Stimulated activated CD4-positive, alpha-beta T cell treated with anti-CD3 and anti-CD28 coated beads, Interleukin-2, amount 100 ng/mL, for 24 hours (primary cell): ENCODE measurements around the gene TAPBPL.
"Not testable (repeated sequence)": the region's sequence is repeated elsewhere in the genome, so short reads cannot be mapped to it uniquely, and the experiment has no call there.

Experiments
- DNase-seq, 2 donors: peaks; one replicate each; pipeline ENCODE4 v3.0.0-alpha.2; 2020

The TAPBPL gene

DNA sequence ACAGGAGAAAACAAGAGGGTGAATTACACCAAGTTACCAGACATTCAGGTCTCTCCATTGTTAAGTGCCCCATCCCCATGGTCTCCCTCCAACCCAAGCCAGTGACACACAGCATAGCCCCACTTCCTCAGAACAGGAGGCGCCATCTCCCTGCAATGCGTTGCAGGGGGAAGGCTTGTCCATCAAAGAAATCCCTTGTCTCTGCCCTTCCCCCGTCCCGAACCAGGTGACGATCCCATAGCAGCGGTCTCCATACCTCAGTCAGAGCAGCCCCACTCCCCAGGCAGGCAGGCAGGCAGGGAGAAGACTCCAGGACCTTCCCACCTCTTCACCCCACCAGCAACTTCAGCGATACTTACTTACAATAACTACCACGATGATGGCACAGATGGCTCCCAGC, 12.7 kb downstream of the TAPBPL start:
- DNase-seq, result no peak

DNA sequence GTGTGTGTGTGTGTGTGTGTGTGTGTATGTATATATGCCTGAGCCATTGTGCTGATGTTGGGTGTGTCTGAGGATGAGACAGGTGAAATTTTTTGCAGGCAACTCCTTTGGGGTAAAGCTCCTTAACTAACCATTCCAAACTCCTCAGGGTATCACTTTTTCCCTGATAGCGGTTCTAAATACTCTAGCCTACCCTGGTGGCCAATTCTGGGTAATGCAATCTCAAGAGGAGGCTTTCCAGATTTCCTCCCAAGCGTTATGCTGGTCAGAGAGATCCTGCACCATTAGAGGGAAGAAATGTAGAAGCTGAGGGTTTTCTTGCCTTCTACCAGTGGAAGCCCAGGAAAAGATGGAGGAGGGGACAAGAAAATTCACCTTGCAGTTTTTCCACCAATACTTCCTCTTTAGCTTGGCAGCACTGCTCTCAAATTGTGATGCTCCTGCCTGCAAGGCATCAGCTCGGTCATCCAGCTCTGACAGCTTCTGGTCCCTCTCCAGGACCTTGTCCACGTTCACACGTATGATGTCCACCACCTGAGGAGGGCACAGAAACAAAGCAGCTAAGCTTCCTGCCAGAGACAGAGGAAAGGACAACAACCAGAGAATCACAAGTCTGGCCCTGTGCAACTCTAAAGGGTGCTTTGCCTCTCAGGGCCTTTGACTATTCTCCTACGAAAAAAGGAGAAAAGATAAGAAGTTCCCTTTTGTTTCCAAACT, 13.8 kb downstream of the TAPBPL start:
- peak in 1 of 2 donors; percentile 59 for DNase-seq

DNA sequence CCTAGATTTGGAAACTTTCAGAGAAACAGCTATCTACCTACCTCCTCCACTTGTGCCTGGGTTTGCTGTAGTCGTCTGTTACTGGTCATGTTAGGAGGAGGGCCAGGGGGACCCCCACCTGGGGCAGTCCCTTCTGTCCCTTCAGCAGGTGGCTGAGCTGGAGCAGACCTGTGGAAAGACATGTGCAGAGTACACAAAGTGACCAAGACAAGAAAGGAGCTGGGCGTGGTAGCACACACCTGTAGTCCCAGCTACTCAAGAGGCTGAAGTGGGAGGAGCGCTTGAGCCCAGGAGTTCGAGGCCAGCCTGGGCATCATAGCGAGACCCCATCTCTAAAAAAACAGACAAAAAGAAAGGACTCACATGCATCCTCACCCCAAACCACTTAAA, 14.3 kb downstream of the TAPBPL start:
- no peak for DNase-seq

DNA sequence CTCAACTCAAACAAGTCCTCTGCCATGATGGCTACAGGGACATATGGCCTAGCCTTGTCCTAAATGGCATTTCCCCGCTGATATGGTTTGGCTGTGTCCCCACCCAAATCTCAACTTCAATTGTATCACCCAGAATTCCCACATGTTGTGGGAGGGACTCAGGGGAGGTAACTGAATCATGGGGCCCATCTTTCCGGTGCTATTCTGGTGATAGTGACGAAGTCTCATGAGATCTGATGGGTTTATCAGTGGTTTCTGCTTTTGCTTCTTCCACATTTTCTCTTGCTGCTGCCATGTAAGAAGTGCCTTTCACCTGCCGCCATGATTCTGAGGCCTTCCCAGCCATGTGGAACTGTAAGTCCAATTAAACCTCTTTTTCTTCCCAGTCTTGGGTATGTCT, 14.9 kb downstream of the TAPBPL start:
- DNase-seq, result not testable (repeated sequence)

DNA sequence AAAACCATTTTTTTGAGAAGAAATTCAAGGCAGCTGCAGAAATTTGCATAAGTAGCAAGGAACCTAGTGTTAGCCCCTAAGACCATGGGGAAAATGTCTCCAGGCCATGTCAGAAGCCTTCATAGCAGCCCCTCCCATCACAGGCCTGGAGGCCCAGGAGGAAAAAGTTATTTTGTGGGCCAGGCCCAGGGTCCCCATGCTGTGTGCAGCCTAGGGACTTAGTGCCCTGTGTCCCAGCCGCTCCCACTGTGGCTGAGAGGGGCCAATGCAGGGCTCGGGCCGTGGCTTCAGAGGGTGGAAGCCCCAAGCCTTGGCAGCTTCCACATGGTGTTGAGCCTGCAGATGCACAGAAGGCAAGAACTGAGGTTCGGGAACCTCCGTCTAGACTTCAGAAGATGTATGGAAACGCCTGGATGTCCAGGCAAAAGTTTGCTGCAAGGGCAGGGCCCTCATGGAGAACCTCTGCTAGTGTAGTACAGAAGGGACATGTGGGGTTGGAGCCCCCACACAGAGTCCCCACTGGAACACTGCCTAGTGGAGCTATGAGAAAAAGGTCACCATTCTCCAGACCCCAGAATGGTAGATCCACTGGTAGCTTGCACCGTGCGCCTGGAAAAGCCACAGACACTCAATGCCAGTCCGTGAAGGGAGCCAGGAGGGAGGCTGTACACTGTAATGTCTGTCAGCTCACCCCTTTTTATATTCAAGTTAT, 15.9 kb downstream of the TAPBPL start:
- DNase-seq, result not testable (repeated sequence)

DNA sequence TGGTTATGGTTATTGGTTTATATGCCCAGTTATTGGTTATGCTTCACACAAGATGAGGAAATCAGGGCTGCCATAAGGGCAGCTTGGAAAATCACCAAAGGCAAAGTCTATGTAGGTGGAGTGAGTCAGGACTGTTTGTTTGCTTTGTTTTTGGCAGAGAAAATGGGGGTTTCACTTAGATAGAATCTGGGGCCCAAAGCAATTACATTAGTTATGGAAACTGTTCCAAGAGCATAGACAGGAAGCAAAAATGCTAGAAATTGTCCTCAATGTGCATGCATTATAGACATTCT, 16.4 kb downstream of the TAPBPL start:
- no peak for DNase-seq

DNA sequence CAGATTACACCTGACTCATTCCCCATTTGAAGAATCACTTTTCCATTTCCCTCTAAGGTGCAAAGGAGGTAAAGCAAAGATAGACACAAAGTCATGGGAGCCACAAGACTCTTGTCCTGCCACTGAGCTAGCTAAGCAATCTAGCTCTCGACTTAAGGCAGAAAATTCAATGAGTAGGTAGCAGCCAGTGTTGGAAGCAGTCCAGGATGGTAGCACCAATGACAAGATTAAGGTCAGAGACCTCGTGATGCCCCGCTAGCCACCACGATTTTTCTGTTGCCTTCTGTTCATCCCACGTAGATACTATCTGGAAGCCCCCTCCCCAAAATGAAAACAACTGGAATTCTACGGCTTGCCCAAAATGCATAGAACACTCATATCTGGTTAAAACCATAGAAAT, 17.2 kb downstream of the TAPBPL start:
- DNase-seq, result no peak

DNA sequence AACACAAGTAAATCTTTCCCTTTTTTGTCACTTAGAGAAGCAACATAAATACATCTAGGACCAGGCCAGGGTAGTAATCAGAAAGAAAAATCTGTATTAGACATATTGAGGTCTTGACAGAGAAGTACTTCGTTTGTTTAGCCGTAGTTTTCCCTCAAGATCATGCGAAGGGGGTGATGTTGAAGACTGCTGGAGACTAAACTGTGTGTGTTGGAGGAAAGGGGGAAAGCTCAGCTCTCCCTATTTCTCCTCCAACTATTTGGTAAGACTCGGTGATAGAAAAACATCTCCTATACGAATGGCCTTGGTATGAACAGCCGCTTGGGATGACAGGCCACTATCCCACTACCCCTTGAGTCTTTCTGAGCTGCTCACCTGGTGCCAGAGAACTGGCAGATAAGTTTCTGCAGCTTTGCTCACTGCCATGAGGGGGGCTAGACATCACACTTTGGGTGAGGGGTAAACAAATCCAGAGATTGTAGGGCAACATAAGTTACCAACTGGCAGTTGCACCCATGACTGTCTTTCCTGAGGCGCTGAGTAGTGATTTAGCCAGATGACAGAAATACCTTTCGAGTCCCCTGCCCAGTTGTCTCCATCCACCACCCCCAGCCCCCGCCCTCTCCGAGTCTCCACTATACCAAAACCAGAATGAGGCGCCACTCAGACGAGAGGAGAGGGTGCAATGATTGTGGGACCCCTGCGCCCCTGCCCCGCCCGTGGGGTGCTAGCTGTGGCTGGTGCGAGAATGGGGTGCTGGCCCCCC, 17.9 kb downstream of the TAPBPL start:
- no peak for DNase-seq

DNA sequence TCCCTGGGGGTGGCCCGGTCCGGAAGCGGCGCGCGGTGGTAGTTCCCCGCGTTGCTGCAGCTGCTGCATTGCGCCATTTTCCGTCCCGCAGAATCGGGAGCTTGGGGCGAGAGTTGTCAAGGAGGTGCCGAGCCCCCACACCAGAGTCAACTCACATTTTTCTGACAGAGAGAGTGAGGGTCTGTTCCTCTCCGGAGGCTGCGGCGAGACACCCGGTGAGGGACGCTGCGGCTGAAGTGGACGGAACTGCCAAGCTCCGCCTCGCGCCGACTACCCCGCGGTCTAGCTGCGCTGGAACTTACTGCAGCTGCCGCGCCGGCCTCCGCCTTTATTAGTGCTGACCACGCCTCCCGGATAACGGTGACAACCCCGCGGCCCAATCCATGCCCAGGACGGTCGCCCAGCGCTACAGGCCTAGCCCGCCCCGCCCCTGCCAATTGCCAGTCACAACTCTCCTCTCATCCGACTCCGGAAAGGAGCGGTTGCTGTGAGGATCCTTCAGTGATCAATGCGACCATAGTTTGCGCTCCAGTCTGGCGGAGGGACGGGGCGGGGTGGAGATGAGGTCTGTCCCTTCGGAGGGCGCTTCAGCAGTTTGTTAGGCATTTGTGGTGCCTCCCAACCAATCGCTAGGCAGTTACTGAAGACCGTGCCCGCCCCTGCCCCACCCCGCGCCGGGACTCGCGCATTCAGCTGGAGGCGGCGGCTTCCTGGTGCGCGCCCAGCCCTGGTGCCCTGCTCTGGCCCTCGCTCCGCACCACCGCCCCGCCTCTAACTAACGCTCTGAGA, 18.7 kb downstream of the TAPBPL start, which contains the start of gene VAMP1:
VAMP1 (minus strand) TSS at position 303 of the 789 bp plus-strand sequence; CDS start at position 157, 146 bp downstream.
- peak; percentile 98 to 99 for DNase-seq

DNA sequence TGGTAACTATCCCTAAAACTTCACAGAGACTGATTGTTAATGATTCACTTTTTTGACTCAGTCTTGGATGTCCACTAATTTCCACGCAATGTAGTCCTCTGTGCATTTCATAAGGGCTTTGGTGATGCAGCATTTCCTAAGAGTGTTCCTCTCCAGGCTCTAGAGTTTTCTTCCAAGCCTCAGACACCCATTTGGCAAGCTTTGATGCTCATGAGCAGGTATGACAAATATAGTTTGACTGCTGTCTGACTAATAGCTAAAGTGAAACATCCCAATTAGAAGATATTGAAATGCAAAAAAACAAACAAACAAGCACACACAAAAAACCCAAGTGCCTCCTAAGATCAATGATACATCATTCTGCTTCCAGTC, 20.1 kb downstream of the TAPBPL start:
- DNase-seq, result no peak

DNA sequence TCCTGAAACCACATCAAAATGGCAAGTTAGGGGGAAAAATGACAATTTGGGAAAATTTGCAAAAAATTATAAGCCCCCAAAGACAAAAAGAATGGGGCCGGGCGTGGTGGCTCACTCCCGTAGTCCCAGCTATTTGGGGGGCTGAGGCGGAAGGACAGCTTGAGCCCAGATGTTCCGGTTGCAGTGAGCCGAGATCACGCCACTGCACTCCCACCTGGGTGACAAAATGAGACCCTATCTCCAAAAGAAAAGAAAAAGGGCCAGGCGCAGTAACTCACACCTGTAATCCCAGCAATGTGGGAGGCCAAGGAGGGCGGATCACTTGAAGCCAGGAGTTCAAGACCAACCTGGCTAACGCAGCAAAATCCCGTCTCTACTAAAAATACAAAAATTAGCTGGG, 20.6 kb downstream of the TAPBPL start:
- no peak for DNase-seq

DNA sequence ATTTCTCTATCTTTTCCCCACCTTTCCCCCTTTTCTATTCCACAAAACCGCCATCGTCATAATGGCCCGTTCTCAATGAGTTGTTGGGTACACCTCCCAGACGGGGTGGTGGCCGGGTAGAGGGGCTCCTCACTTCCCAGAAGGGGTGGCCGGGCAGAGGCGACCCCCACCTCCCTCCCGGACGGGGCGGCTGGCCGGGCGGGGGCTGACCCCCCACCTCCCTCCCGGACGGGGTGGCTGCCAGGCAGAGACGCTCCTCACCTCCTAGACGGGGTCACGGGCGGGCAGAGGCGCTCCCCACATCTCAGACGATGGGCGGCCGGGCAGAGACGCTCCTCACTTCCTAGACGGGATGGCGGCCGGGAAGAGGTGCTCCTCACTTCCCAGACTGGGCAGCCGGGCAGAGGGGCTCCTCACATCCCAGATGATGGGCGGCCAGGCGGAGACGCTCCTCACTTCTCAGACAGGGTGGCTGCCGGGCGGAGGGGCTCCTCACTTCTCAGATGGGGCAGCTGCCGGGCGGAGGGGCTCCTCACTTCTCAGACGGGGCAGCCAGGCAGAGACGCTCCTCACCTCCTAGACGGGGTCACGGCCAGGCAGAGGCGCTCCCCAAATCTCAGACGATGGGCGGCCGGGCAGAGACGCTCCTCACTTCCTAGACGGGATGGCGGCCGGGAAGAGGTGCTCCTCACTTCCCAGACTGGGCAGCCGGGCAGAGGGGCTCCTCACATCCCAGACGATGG, 23.6 kb downstream of the TAPBPL start:
- not testable (repeated sequence) for DNase-seq

DNA sequence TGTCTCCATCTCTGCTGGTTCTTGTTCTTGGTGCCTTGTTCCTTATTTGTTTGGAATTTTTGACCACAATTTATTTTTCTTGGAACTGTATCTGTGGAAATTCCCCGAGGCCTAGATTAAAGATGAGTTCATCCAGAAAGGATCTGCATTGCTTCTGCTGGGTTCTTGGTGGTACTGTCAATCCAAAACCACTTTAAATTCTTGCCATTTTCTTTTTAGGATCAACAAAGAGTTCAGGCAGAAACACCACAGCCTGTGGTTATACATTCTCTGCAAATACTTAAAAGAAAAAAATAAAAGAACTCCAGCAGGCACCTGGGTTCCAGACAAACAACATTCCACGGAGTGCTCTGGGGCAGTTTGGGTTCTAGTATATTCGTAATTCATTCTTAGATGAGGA, 24.6 kb downstream of the TAPBPL start:
- DNase-seq, result no peak

DNA sequence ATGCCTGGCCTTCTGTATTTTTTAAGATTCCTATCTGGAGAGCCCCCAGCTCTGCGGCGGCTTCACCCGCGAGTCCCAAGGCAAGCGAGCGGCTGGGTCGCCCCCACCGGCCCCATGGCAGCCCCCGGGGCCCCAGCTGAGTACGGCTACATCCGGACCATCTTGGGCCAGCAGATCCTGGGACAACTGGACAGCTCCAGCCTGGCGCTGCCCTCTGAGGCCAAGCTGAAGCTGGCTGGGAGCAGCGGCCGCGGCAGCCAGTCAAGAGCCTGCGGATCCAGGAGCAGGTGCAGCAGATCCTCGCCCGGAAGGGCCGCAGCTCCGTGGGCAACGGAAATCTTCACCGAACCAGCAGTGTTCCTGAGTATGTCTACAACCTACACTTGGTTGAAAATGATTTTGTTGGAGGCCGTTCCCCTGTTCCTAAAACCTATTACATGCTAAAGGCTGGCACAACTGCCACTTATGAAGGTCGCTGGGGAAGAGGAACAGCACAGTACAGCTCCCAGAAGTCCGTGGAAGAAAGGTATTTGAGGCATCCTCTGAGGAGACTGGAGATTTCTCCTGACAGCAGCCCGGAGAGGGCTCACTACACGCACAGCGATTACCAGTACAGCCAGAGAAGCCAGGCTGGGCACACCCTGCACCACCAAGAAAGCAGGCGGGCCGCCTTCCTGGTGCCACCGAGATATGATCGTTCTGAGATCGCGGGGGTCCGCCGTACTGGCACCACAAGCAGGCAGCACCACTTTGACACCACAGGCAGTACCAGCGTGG, 25.9 kb downstream of the TAPBPL start:
- DNase-seq, result not testable (repeated sequence)

DNA sequence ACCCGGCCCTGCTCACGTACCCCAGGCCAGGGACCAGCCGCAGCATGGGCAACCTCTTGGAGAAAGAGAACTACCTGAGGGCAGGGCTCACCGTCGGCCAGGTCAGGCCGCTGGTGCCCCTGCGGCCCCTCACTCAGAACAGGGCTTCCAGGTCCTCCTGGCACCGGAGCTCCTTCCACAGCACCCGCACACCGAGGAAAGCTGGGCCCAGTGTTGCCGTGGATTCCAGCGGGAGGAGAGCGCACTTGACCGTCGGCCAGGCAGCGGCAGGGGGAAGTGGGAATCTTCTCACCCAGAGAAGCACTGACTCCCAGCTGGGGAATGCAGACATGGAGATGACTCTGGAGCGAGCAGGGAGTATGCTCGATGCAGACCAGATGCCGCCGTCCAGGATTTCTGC, 26.6 kb downstream of the TAPBPL start:
- DNase-seq, result no peak

DNA sequence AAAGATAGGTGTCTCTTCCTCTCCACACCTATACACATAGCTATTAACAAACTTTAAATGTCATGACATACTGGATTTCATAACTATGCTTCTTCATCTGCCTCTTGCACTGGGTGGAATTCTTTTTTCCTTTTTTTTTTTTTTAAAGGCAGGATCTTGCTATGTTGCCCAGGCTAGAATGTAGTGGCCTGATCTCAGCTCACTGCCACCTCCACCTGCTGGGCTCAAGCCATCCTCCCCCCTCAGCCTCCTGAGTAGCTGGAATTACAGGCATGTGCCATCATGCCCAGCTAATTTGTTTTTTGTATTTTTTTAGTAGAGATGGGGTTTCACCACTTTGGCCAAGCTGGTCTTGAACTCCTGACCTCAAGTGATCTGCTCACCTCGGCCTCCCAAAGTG, 36.4 kb downstream of the TAPBPL start:
- DNase-seq, result no peak

DNA sequence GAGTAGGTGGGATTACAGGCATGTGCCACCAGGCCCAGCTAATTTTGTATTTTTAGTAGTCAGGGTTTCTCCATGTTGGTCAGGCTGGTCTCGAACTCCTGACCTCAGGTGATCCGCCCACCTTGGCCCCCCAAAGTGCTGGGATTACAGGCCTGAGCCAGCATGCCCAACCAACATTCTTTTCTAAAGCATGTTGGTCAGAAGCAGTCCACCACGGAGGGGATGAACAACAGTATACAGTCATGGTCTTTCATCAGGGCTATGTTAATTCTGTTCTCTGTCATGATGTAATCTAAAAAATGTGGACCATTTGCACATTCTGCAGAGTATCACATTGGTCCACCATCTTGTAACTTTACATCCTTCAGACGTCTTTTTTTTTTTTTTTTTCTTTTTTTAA, 37.6 kb downstream of the TAPBPL start:
- DNase-seq, result no peak

DNA sequence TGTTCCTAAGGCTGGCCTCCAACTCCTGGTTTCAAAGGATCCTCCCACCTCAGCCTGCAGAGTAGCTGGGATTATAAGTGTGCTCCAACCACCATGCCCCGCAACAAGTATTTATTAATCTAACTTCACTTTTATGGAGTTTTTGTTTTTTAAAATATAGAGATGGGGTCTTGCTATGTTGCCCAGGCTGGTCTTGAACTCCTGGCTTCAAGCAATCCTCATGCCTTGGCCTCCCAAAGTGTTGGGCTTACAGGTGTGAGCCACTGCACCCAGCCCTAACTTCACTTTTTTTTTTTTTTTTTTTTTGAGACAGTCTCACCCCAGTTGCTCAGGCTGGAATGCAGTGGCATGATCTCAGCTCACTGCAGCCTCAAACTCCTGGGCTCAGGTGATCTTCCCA, 38.8 kb downstream of the TAPBPL start:
- DNase-seq, result not testable (repeated sequence)

DNA sequence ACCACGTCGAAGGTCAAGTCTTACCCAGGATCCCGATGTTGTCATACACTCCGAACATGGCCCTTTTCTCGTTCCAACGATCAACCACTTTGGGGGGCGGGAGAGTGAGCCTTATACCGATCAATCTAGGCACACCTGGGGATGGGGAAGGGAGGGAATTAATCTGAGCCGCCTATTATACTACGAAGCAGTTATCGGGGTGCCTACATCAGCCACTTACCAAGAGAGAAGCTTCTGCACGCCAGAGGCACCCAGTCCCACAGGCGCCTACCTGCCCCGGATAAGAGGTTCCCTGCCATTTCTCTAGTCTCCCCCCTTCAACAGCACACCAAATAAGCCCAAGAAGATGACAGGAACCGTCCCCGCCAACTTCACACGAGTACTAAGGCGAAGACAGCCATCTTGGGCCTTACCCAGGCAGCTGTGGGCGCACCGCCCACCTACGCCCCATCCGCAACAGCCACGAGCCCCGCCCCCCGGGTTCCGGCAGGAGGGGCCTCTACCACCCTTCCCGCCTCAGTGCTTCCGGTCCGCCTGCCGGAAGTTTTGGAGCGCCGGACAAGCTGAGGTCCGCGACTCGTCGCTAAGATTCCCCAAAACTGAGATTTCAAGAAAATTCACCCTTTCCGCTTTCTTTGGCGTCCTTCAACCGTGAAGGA, 41.1 kb downstream of the TAPBPL start, which contains the start of gene MRPL51:
MRPL51 (minus strand) TSS at position 425 of the 659 bp plus-strand sequence; CDS start at position 299, 126 bp downstream.
- DNase-seq, result peak; percentile 99

DNA sequence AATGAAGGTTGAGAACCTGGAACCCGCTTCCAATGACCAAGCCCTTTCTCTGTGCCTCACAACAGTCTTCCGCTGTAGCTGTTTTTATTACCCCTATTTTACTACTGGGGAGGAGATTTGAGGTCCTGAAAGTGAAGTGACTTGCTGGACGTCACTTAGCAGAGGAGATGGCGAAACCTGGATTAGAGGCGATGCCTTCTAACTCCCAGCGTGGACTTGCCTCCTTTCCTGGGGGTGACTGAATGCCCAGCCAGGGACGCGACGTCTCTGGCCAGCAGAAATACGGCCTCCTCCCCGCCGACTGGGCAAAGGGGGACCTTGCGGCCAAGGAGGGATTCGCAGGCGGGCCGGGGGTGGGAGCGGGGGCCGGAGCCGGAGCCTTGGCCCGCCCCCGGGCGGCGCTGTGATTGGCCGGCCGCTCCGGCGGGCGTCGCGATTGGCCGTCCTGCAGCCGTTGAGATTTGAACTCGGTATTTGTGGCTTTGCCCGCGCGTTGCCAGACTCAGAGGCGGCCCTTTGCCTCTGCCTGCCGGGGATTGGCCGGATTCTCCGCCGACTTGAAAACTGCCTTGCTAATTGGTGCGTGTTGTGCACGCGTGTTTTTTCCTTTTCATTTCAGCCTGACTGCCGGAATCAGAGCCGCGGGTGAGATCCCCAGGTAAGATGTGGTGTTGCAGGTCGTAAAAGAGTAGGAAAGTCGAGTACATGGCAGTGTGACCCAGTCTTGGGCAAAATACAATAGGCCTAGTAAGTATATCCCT, 41.8 kb downstream of the TAPBPL start, which contains the start of gene NCAPD2:
NCAPD2 (plus strand) TSS at position 606 of the 761 bp plus-strand sequence. CDS start 997 bp downstream, outside the sequence.
- DNase-seq, result peak; percentile 94
